GM18858 (cell line): ENCODE data around the gene DENND1A.

Source experiments
- ATAC-seq: cut with Tn5 transposase; IDR thresholded peaks from one replicate; pipeline ENCODE4 v1.9.1; 2021; ENCODE audit not compliant: unreplicated experiment

The DENND1A gene

GRCh38 chr9:123421801-123422455, 508.0 kb downstream of the DENND1A start:
- ATAC-seq, result no peak

- no peak for ATAC-seq
Measured at GRCh38 chr9:123421186-123421585, 508.7 kb downstream of the DENND1A start.

GRCh38 chr9:123420592-123421111, 509.3 kb downstream of the DENND1A start:
- no peak for ATAC-seq

- no peak for ATAC-seq
Measured at GRCh38 chr9:123419721-123420591, 510.0 kb downstream of the DENND1A start.

GRCh38 chr9:123419091-123419490, 510.8 kb downstream of the DENND1A start:
- ATAC-seq, result no peak

GRCh38 chr9:123418506-123418905, 511.4 kb downstream of the DENND1A start:
- ATAC-seq, result no peak

- ATAC-seq, result no peak
Measured at GRCh38 chr9:123418052-123418430, 511.9 kb downstream of the DENND1A start.

- no peak for ATAC-seq
Measured at GRCh38 chr9:123417289-123418051, 512.5 kb downstream of the DENND1A start.

- ATAC-seq, result no peak
Measured at GRCh38 chr9:123416176-123416575, 513.8 kb downstream of the DENND1A start.

- ATAC-seq, result no peak
Measured at GRCh38 chr9:123414936-123415930, 514.7 kb downstream of the DENND1A start.

- no peak for ATAC-seq
Measured at GRCh38 chr9:123414204-123414603, 515.7 kb downstream of the DENND1A start.

- ATAC-seq, result no peak
Measured at GRCh38 chr9:123412171-123412820, 517.6 kb downstream of the DENND1A start.

- no peak for ATAC-seq
Measured at GRCh38 chr9:123411636-123412035, 518.3 kb downstream of the DENND1A start.

- no peak for ATAC-seq
Measured at GRCh38 chr9:123411191-123411590, 518.7 kb downstream of the DENND1A start.

- no peak for ATAC-seq
Measured at GRCh38 chr9:123410281-123410910, 519.5 kb downstream of the DENND1A start.

- no peak for ATAC-seq
Measured at GRCh38 chr9:123408313-123409262, 521.3 kb downstream of the DENND1A start.

GRCh38 chr9:123407217-123407851, 522.6 kb downstream of the DENND1A start:
- no peak for ATAC-seq
